CD4-positive, alpha-beta T cell treated with Interleukin-15 for 4 hours (primary cell): Measurements from ENCODE around the gene HLA-B.
"Not testable (repeated sequence)": the region's sequence is repeated elsewhere in the genome, so short reads cannot be mapped to it uniquely, and the experiment has no call there.

Experiments
- DNase-seq: peaks from one replicate; pipeline ENCODE4 v3.0.0-alpha.2; 2020; ENCODE audit warnings: low spot score

Gene HLA-B

DNA sequence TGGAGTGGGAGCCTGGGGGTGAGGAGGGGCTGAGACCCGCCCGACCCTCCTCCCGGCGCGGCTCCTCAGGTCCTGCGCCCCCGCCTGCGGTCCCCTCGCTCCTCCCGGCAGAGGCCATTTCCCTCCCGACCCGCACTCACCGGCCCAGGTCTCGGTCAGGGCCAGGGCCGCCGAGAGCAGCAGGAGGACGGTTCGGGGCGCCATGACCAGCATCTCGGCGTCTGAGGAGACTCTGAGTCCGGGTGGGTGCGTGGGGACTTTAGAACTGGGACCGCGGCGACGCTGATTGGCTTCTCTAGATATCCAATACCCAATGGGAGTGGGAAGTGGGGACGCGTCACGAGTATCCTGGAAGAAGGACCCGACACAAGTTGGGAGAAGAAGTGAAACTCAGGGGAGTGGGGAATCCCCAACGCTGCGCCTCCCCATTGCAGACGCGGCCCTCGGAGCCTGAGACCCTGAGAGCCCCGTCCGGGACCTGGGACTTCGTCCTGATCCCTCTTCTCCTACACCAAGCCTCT, at the start of gene HLA-B:
TSS of gene HLA-B (minus strand) at position 234 of the 521 bp plus-strand sequence. CDS start at position 213, 21 bp downstream.
- DNase-seq = peak; percentile 77

DNA sequence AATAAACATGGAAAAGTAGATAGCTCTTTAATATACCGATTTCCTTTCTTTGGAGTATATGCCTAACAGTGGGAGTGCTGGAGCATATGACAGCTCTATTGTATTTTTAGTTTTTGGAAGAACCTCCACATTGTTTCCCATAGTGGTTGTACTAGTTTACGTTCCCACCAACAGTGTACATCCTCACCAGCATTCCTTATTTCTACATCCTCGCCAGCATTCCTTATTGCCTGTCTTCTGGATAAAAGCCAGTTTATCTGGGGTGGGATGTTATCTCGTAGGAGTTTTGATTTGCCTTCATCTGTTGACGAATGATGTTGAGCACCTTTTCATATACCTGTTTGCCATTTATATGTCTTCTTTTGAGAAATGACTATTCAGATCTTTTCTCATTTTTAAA, 49.0 kb upstream of the HLA-B start:
- no peak for DNase-seq

DNA sequence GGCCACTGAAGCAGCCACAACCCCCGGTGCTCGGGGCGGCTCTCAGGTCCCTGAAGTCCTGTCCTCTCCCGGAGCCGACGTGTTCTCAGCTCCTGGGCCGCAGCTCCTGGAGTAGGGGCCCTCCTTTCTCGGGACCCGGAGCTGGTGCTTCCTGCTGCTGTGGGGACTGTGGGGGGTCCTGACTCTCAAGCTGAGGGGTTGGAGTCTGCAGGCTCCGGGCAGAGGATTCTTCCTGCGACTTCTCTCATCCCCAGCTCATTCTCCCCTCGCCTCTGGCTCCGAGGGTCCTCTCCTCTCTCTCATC, 47.0 kb upstream of the HLA-B start:
- not testable (repeated sequence) for DNase-seq

DNA sequence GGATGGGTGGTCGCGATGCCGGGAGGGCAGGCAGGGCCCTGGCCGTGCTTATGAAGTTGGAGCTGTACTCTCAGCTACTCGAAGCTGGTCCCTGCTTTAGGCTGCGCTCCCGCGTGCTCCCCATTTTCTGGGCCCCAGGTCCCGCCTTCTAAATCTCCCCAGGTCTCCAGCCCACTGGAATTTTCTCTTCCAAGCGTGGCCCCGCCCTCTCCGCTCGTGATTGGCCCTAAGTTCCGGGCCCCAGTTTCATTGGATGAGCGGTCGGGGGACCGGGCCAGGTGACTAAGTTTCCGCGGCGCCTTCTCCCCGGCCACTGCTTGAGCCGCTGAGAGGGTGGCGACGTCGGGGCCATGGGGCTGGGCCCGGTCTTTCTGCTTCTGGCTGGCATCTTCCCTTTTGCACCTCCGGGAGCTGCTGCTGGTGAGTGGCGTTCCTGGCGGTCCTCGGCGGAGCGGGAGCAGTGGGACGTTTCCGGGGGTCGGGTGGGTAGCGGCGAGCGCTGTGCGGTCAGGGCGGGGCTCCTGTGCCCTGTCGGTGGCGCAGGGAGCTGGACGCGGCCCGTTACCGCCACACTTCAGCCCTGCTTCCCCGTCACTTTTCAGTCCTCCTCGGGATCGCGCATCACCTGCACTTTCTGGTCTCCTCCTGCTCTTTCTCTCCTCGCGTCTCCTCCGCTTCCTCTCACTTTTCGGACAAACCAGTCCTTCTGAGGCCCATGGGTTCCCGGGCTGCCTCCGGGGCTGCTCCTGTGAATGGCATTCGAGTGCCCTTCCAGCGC, 46.5 kb upstream of the HLA-B start, which contains the start of gene MICA:
TSS of gene MICA (plus strand) at position 313 of the 778 bp plus-strand sequence. CDS start at position 351, 38 bp downstream.
- peak; percentile 68 for DNase-seq

DNA sequence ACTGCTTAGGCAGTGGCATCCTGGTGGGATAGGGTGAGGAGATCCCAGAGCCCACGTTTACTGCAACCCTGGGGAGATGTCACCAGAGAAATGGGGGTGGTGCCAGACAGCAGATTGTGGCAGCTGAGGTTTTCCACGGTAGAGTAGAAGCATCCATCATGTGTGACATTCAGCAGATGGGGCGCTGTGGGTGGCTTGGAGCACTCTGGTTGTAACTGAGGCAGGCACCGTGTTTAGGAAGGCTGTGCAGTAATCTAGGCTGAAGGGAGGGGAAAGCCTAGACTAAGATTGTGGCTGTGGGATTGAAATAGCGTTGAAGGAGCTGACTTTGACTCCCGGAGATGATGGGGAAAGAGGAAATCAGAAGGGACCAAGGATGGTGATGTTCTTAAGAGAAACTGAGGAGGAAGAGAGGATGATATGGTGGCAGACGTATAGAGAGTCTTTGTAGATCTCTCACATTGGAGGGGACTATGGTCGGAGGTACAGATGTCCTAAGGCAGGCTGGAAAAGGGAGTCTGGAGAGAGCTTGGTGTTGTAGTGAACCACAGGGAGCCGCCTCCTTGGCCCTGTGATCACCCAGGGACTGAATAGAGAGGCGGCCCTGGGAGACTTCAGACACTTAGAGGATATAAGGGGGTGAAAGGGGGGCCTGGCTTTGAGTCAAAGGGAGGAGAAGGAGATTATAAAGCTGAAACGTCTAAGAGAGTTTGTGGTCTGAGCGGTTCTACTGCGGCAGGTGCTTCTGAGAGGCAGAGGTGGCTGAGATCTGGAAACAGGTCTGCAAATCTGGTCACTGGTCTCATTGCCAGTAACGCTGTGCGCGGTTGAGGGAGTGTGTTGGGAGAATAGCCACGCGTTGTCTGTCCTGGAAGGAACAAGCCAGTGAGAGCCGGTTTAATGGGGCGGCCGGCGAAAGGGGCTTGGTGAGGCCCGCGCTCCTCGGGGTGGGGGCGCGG, 45.6 kb upstream of the HLA-B start:
- peak; percentile 31 for DNase-seq

DNA sequence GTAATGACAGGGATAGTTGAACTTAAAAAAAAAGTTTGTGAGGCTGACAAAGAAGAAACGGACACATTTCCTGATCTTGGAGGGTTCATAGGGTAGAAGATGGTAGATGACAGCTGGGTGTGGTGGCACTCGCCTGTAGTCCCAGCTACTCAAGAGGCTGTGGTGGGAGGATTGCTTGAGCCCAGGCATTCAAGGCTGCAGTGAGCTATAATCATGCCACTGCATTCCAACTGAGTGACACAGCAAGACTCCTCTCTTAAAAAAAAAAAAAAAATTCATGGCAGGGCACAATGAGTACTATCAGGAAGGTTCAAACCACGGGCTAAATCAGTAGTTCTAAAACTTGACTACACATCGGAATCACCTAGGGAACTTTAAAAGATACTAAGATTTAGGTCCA, 44.4 kb upstream of the HLA-B start:
- DNase-seq = no peak

DNA sequence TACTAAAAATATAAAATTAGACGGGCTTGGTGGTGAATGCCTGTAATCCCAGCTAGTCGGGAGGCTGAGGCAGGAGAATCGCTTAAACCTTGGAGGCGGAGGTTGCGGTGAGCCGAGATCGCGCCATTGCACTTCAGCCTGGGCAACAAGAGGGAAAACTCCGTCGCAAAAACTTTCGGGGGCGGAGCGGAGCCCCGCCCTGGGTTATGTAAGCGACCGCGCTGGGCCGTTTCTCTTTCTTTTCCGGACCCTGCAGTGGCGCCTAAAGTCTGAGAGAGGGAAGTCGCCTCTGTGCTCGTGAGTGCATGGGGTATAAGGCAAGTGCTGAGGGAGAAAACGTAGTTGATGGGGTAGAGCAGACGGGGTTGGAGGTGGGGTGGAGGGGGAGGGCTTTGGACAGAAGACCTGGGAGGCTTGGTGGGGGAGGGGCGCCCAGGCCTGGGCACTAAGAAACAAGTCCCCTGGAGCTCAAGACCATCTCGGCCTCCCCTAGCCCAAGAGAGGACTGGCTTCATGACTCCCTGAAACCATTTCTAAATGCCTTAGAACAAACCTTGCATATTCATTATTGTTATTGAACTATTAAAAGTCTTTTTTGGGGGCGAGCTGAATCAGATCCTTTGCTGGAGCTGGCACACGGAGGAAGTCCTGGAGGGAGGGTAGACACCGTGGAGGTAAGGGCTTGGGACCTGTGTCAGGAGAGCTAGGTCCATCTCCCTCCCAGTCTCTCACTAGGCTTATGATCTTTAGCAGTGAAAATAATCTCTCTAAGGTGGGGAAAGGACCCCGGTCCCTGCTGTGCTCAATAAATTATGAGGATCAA, 43.7 kb upstream of the HLA-B start:
- peak; percentile 76 for DNase-seq

DNA sequence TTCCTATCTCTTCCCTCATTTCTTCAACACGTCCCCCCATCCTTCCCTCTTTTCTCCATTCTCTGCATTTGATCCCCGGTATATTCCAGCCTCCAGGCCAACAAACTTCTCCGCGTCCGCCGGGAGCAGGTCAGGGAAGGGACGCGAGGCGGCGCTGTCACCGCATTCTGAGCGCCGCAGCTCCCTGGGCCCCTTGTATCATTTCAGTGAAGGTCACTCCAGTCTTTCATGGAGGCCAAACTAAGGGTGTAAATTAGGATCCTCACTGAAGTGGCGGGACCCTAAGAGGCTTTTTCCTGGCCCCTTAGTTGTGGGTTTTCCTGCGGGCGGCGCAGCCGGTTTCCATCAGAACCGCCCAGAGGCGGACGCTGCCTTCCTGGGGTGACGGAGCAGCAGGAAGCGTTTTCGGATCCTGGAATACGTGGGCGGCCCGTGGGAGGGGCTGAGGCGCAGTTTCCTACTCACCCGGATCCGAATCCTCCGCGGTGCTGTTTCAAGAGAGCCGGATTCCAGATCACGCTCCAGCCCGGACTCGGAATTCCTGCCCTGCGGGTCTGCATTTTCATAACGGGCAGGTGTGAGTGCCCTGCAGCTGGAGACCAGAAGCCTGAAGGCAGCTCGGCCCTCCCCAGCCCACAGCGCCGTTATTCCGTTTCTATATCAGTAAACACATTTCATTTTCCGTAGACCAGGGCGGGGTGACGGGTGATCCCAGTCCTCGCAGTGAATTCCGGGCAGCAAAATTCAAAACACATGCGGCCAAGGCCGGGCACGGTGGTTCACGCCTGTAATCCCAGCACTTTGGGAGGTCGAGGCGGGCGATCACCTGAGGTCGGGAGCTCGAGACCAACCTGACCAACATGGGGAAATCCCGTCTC, 42.8 kb upstream of the HLA-B start:
- DNase-seq = peak; percentile 53

DNA sequence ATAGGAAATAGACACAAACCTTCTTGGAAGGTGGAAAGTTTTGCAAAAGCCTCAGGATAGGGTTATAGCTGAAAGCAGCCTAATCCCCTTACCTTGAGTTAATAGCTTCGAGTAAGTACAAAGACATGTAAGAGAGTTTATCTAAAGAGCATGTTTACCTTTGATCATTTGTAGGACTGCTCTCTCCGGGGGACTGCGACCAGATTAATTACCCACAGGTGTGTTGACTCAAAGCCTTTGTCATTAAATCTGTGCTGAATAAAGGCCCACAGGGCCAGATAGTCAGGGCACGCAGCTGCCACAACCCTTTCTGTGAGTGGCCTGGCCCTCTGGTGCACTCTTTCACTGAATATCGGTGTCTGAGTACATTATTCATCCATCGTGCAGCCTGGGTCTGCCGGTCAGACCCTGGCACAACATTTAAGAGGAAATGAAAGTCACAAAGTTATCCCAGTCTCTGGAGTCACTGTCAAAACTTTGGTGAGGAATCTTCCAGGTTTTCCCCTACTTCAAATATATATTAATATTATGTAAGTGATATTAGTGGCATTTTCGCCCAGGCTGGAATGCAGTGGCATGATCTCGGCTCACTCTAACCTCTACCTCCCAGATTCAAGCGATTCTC, 41.0 kb upstream of the HLA-B start:
- no peak for DNase-seq

DNA sequence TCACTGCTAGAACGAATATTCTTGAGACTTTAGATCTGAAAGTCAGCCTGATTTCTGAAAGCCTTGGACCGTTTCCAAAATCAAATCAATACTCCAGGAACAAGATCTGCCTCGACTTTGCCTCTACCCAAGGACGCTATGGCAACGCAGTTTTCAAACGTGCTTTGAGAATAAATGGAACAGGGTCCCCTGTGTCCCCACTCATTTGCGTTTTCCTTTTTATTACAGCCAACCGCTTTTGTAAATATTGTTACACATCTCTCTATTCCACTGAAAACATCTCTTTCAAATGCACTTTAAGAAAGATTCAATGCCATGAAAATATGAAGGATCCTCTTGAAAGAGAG, 40.1 kb upstream of the HLA-B start:
- DNase-seq = not testable (repeated sequence)

DNA sequence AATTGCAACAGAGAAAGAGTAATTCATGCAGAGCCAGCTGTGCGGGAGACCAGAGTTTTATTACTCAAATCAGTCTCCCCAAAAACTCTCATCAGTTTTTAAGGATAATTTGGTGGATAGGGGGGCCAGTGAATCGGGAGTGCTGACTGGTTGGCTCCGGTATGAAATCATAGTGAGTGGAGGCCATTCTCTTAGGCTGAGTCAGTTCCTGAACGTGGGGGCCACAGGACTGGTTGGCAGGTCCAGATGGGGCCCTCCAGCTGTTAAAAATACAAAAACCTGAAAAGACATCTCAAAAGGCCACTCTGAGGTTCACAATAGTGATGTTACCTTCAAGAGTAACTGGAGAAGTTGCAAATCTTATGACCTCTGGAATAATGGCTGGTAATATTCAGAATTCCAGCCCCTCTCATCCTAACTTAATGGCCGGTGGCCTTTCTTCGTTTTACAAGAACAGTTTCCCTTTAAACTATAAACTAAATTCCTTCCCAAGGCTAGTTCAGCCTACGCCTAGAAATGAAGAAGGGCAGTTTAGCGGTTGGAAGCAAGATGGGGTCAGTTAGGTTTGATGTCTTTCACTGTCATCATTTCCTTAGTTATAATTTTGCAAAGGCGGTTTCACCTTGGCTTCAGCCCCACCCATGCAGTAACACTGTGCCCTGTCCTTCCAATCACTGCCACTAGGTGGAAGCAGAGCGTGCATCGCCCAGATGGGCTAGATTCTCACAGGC, 39.6 kb upstream of the HLA-B start:
- peak; percentile 91 for DNase-seq

DNA sequence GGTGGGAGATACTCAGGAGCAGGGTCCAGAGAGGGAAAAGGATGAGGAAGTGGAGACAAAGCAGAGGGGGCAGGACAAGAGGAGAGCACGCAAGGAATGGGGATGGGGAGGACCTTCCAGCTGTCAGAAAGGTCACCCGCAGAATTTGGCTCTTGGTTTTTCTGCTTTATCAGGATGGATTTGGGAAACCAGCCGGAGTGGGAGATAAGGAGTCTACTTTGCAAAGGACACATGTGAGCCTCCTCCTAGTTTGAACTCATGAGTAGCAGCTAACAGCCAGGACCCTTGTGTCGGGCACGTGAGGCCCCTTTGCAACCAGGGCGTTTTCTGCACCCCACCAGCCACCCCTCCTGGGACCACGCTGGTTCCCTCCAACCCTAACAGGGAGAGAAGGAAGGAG, 38.9 kb upstream of the HLA-B start:
- DNase-seq = no peak

DNA sequence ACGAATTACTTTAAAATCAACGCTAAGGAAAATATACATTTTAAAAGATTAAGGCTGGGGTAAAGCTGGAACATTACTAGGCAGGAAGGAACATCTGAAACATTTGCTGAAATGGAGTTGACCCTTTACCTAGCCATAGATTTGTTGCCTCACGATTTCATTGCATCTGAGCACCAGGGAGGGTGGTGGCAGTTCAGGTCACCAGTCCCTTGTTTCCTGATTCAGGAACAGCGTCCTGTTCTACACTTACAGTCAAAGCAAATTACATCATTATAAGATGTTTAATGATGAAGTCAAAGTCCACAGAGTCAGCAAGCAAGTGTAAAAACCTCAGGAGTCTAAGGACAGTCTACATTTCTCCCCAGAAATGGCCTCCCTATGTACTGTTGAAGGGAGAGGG, 37.4 kb upstream of the HLA-B start:
- no peak for DNase-seq

DNA sequence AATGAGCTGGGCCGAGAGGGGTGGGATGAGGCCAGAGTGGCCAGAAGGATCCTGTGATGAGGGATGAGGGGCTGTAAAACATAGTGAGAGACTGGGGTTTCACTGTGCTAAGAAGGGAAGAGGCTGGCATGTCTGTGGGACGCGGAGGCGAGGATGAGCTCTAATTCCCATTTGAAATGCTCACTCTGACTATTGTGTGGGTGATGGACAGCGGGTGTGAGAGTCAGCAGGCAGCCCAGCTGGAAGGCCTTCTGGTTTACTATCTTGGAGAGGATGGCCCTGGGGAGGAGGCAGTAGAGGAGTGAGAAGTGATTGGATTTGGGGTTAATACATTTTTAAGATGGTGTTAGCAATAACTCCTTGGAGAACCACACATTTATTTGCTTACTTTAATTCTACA, 37.0 kb upstream of the HLA-B start:
- DNase-seq = no peak

DNA sequence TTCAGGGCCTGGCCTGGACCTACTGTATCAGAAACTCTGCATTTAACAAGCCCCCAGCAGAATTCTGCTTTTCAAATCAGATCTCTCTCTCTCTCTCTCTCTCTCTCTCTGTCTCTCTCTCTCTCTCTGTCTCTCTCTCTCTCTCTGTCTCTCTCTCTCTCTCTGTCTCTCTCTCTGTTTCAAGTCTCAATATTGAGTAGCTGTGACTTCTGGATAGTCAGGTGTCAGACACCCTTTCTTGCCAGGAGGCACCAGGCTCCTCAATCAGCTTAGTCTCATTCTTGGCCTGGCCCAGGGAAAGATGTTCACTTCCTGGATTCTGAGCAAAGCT, 32.8 kb upstream of the HLA-B start:
- not testable (repeated sequence) for DNase-seq

DNA sequence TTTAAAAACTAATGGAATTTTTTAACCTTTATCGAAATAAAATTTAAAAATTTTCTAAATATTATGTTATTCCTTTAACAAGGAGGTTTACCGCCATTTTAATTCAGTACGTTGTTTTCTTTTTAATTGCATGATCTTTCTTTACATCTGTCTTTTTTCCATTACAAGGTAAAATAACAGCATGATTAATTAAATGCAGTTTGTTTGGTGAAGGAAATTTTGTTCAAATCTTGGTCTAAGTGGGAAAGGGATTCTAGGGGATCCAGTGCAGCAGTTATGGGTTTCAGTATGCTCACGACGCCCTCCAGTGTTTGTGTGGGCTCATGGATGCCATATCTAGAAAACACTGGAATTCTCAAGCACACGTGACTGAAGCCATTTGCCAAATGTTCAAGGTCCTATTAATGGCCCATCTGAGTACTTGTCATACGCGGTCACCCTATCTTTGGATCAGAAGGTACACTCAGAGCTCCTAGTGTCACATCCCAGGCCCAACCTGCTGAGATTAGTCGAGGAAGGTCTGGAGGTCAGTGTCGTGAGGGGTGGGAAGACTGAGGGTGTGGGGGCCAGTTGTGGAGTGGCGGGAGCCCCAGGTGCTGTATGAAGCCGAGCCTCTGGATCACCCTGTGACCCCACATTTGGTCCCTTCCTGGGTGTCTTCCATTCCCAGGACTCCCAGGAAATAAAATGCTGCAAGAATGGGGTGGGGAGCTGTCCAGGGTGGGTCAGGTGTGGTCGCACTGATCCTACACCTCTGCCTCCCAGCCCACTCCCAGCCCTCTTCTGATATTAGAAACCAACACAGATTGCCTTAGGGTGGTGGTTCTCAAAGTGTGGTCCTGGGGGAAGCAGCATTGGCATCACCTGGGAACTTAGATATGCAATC, 32.2 kb upstream of the HLA-B start:
- DNase-seq = not testable (repeated sequence)

DNA sequence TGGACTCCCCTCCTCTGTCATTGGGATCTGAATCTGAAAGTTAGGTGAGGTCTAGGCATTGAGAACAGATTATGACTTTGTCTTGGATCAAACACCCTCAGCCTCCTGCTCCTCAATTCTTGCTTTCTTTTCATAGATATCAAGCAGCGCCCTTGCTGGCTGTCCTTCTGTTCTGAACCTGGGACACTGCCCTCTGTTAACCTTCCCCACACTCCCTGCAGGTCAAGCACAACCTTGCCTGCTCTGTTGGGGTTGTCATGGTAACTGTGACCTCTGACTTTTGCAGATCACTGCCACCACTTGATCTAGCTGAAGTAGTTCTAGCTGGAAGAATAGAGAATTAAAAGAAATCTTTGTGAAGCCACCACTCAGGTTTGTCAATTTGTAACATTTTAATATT, 30.0 kb upstream of the HLA-B start:
- DNase-seq = no peak

DNA sequence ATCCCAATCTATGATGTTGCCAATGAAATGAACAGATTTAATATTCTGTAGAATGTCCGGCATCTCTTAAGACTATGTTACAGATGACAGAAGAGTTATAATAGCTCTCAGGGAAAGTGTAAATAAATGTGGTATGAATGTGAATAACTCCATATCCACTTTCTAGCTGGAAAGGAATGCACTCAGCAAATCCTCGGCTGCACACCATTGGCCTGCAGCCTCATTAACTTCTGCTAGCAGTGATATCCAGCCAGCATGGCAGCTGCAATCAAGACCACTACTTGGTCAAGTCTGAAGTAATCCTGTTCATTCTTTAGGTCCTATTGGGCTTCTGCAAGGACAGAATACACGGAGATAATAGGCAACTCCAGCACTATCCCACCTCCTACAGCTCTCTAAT, 29.1 kb upstream of the HLA-B start:
- DNase-seq = no peak

DNA sequence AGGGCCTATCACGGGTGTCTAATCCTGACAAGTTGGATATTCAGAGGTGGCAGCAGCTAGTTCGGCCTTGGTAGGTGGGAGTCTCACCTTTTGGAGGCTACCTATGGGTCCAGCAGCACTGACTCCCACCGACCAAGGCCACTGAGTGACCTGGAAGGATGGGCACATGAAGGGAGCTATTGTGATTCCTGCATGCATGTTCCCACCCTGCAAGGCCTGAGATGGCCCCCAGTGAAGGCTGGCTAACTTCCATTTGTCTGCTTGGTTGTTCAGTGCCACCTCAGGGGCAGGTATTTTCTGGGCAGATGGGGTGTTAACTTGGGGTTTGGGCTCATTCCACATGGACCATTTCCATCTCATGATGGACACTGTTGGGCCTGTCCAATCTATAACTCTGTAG, 28.1 kb upstream of the HLA-B start:
- no peak for DNase-seq
